B cell (primary cell): ENCODE results near the gene DCBLD2. TPM values are rescaled to one million over a fixed set of nuclear protein-coding genes. Genes with fewer than 3 reads are reported as not detected.

Experiments
- ATAC-seq: fragments of 200-7000 bp; cut with Tn5 transposase; one replicate; pipeline ENCODE4 v1.10.0; 2021; ENCODE audit warnings: low read depth, mild to moderate bottlenecking, moderate number of reproducible peaks, moderate library complexity
- CTCF ChIA-PET: fragments of 350-600 bp; sonication (Branson Sonifier 250); formaldehyde crosslinking; loops from one replicate; lab custom pipeline; 2021; ENCODE audit warnings: antibody characterized with exemption, inconsistent platforms; lab: Charles Lee
- POLR2A ChIA-PET: fragments of 350-600 bp; sonication (Branson Sonifier 250); formaldehyde crosslinking; loops from one replicate; lab custom pipeline; 2021; ENCODE audit warnings: antibody characterized with exemption; lab: Charles Lee
- DNase-seq: peaks from one replicate; pipeline ENCODE4 v3.0.0; 2013
- H2AFZ ChIP-seq: 2 replicates; pipeline ENCODE4 v1.6.1; 2012; ENCODE audit warnings: mild to moderate bottlenecking, low read depth, low read length; ENCODE audit not compliant: insufficient read depth, poor library complexity, severe bottlenecking
- H3K27ac ChIP-seq, 2 donors: 1 replicate in 1 of 2; 2 replicates in 1 of 2; pipeline ENCODE4 v1.5.1; 2012 to 2013; ENCODE audit warnings: low read length in 2 of 2, mild to moderate bottlenecking in 2 of 2, moderate library complexity in 1 of 2
- H3K27me3 ChIP-seq, 4 experiments: fragments of 200-600 bp in 1 of 4; sonication (generic) in 1 of 4; replicated peaks in 1 of 4; 1 replicate in 2 of 4; 2 replicates in 2 of 4; pipeline versions ENCODE4 v1.6.1 to v1.7.0; 2013 to 2016; ENCODE audit warnings: low read length in 3 of 4, mild to moderate bottlenecking in 2 of 4, mixed read lengths in 1 of 4, moderate library complexity in 1 of 4; ENCODE audit not compliant: insufficient read depth in 4 of 4, control insufficient read depth in 3 of 4; ENCODE audit errors: control extremely low read depth in 1 of 4
- H3K36me3 ChIP-seq, 2 experiments: replicated peaks in 1 of 2; 1 replicate in 1 of 2; 2 replicates in 1 of 2; pipeline versions ENCODE4 v1.6.1 to v1.7.1; 2013; ENCODE audit warnings: low read length in 1 of 2; ENCODE audit not compliant: insufficient read depth in 2 of 2, control insufficient read depth in 1 of 2; ENCODE audit errors: control extremely low read depth in 1 of 2, extremely low read depth in 1 of 2
- H3K4me1 ChIP-seq, 2 donors: fragments of 200-600 bp in 1 of 2; sonication (generic) in 1 of 2; 1 replicate in 1 of 2; 2 replicates in 1 of 2; pipeline versions ENCODE4 v1.5.1 to v1.6.1; 2013 to 2017; ENCODE audit warnings: low read length in 2 of 2; ENCODE audit not compliant: control insufficient read depth in 2 of 2, insufficient read depth in 2 of 2
- H3K4me2 ChIP-seq: replicated peaks from 2 replicates; pipeline ENCODE3; 2012; ENCODE audit warnings: mild to moderate bottlenecking, low read depth, low read length; ENCODE audit not compliant: poor library complexity, severe bottlenecking
- H3K4me3 ChIP-seq, 5 experiments: fragments of 200-600 bp in 1 of 5; sonication (generic) in 1 of 5; 1 replicate in 3 of 5; 2 replicates in 2 of 5; pipeline versions ENCODE4 v1.5.1 to v1.7.0; 2011 to 2016; ENCODE audit warnings: low read length in 4 of 5, mild to moderate bottlenecking in 4 of 5, low read depth in 2 of 5, control low read depth in 1 of 5, moderate library complexity in 1 of 5; ENCODE audit not compliant: insufficient read depth in 1 of 5; ENCODE audit errors: control extremely low read depth in 1 of 5, extremely low read depth in 1 of 5
- H3K79me2 ChIP-seq: fragments of 200-600 bp; sonication (generic); one replicate; pipeline ENCODE4 v1.6.0; 2016; ENCODE audit warnings: low read length; ENCODE audit not compliant: control insufficient read depth, insufficient read depth
- H3K9ac ChIP-seq: fragments of 200-600 bp; sonication (generic); 2 replicates; pipeline ENCODE4 v1.6.1; 2017; ENCODE audit warnings: mild to moderate bottlenecking, low read length, moderate library complexity
- H3K9me3 ChIP-seq, 3 donors: one replicate each; pipeline versions ENCODE4 v1.6.1 to v1.7.1; 2013; ENCODE audit warnings: low read length in 2 of 3; ENCODE audit not compliant: control insufficient read depth in 2 of 3, insufficient read depth in 1 of 3; ENCODE audit errors: control extremely low read depth in 1 of 3
- H4K20me1 ChIP-seq: 2 replicates; pipeline ENCODE4 v1.6.0; 2012; ENCODE audit warnings: mild to moderate bottlenecking, low read length; ENCODE audit not compliant: insufficient read depth, control insufficient read depth, poor library complexity, severe bottlenecking
- H3K27ac Mint-ChIP-seq: one replicate; pipeline ENCODE4 v1.8.0; 2021; ENCODE audit warnings: mixed read lengths
- H3K27me3 Mint-ChIP-seq: one replicate; pipeline ENCODE4 v1.8.0; 2021; ENCODE audit warnings: mixed read lengths
- H3K4me1 Mint-ChIP-seq: one replicate; pipeline ENCODE4 v1.8.0; 2021; ENCODE audit warnings: mixed read lengths
- H3K4me3 Mint-ChIP-seq: one replicate; pipeline ENCODE4 v1.8.0; 2021; ENCODE audit warnings: mixed read lengths
- H3K9me3 Mint-ChIP-seq: one replicate; pipeline ENCODE4 v1.8.0; 2022; ENCODE audit warnings: mixed read lengths; ENCODE audit not compliant: insufficient read depth
- CTCF ChIP-seq: fragments of 200-600 bp; IDR thresholded peaks from one replicate; pipeline ENCODE4 v1.8.0; 2022; ENCODE audit warnings: antibody characterized with exemption, mild to moderate bottlenecking
- EZH2 ChIP-seq: IDR thresholded peaks from 2 replicates; pipeline ENCODE4 v1.6.1; 2012; ENCODE audit warnings: borderline replicate concordance, low read depth, mild to moderate bottlenecking, moderate library complexity, low read length; ENCODE audit not compliant: insufficient read depth, poor library complexity, severe bottlenecking
- WGBS: methylation state at CpG from one replicate; pipeline ENCODE4 v1.1.5; 2013; ENCODE audit warnings: missing lambda C conversion rate; ENCODE audit not compliant: insufficient coverage; 5-methylcytosine and 5-hydroxymethylcytosine counted together
- intact Hi-C: fragments of 100-400 bp; cut with micrococcal nuclease; formaldehyde crosslinking; loops from one replicate; pipeline ENCODE4 v1.10.0; 2022
- polyA plus RNA-seq: library from polyadenylated mRNA; depleted of rRNA; stranded (reverse); fragments of >200 nt; gene quantifications from 2 replicates; pipeline ENCODE4 v1.2.3, GENCODE V29; 2012
- total RNA-seq, 2 donors: library from RNA; stranded (reverse); fragments of 120-200 nt in 1 of 2; gene quantifications; 1 replicate in 1 of 2; 2 replicates in 1 of 2; pipeline versions ENCODE4 v1.2.3 to v1.2.4, GENCODE V29; 2013 to 2022

Gene DCBLD2
- total and polyA plus RNA-seq, 2 donors (not counting 1 experiment from before 2014, with no cell fraction given) = 0.37 to 3.5 TPM

GRCh38 chr3:98811048-98811447, 90.4 kb downstream of the DCBLD2 start:
- intact Hi-C loops = no loop called here

GRCh38 chr3:98809557-98809956, 91.9 kb downstream of the DCBLD2 start:
- TF ChIP-seq CTCF = no peak
- no peak for TF ChIP-seq EZH2
- intact Hi-C loops = no loop called here
- Mint-ChIP-seq H3K27ac (no peak overlapping the region), H3K9me3 (no peaks in the 10 kb centered on the region), H3K4me1 (no peaks in the 10 kb centered on the region), H3K4me3 (no peak overlapping the region), H3K27me3 (no peaks in the 10 kb centered on the region)
- CTCF ChIA-PET = no interaction called here
- H3K4me2 ChIP-seq = no peak overlapping the region
- no peak overlapping the region for H3K27ac ChIP-seq
- H3K27me3 ChIP-seq = no peaks in the 10 kb centered on the region
- WGBS = 80% methylated on average over 2 of the region's 3 CpGs
- no peak overlapping the region for H3K4me3 ChIP-seq
- H2AFZ ChIP-seq = no peak overlapping the region
- ATAC-seq (no peak), DNase-seq (no peak)
- POLR2A ChIA-PET = no interaction called here
- no peaks in the 10 kb centered on the region for H3K79me2 ChIP-seq
- H3K9ac ChIP-seq = no peak overlapping the region
- H3K9me3 ChIP-seq = no peaks in the 10 kb centered on the region
- no peaks in the 10 kb centered on the region for H3K36me3 ChIP-seq
- H3K4me1 ChIP-seq = no peaks in the 10 kb centered on the region
- H4K20me1 ChIP-seq = no peaks in the 10 kb centered on the region

More at GRCh38 chr3:98811048-98811447, 90.4 kb downstream of the DCBLD2 start:
- ChIA-PET CTCF (interaction anchor here (0.7 to 1.0 kb wide), 2 partner anchors 18 to 209 kb away, joined by 3 read pairs; no protein-coding TSS in a partner anchor), POLR2A (no interaction called here)
- Histone ChIP-seq H3K4me2 (no peak overlapping the region), H2AFZ (no peak overlapping the region), H3K27ac (no peak overlapping the region), H3K9ac (no peak overlapping the region), H4K20me1 (no peaks in the 10 kb centered on the region), H3K9me3 (no peaks in the 10 kb centered on the region), H3K4me1 (no peaks in the 10 kb centered on the region), H3K36me3 (no peaks in the 10 kb centered on the region), H3K4me3 (no peak overlapping the region), H3K79me2 (no peaks in the 10 kb centered on the region), H3K27me3 (no peaks in the 10 kb centered on the region)
- H3K27me3 Mint-ChIP-seq = no peaks in the 10 kb centered on the region
- no peak for ATAC-seq
- H3K4me3 Mint-ChIP-seq = no peak overlapping the region
- no peak overlapping the region for H3K27ac Mint-ChIP-seq
- H3K9me3 Mint-ChIP-seq = no peaks in the 10 kb centered on the region
- 100% methylated on average over 1 of the region's 6 CpGs for WGBS
- no peaks in the 10 kb centered on the region for H3K4me1 Mint-ChIP-seq
- TF ChIP-seq CTCF = no peak
- no peak for TF ChIP-seq EZH2
- DNase-seq = no peak
